HT-29 (cell line): ENCODE measurements around the gene SPINK2. TPM values are rescaled to one million over a fixed set of nuclear protein-coding genes. Genes with fewer than 3 reads are reported as not detected.

Experiments used
- DNase-seq: peaks from one replicate; pipeline ENCODE4 v3.0.0-alpha.2; 2015; ENCODE audit warnings: low spot score
- total RNA-seq: library from RNA; depleted of rRNA; stranded (reverse); fragments of >200 nt; shearing (Covaris generic); gene quantifications from 2 replicates; pipeline ENCODE4 v1.2.3, GENCODE V29; 2014

The SPINK2 gene
- total RNA-seq, 1 experiment from 2014 or later: not detected

DNA sequence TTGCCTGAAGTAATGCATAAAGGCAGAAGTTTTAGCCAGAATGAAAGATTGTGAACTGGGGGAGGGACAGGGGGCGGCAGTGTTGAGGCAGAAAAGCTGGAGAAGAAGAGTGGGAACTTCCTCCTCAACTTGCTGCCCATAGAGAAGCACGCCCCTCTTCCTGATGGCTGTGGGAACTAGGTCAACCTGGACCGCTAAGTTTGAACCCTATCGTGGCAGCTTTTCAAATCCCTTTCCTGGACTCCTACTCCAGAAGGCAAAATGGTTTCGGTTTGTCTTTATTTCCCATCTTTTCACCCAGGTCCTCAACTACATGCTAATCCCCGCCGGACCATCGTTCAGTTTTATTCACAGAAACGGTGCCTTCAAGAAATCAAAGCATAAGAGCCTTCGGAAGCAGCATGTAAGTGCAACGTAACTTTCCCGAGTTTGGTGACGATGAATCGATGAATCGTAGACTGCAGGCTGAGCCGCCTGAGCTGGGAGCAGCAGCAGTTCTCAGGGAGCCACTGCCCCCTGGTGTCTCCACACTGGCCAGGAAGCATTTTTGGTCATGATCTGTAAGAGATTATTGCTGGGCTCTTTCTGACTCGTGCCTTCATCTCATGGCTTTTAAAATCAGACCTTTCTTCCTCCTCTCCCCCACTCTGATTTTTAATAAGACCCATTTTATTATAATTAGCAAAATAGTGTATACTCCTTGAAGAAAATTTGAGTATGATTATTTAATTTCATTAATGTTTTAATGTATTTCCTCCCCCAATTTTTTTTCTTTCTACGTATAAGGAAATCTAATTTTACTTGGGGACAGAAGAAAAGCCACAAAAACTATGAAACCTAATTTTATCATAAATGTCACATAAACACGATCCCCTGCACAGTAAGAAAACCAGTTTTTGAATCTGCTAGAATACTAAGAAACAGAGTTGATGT is 21.4 kb downstream of the SPINK2 start:
- peak; percentile 91 for DNase-seq

DNA sequence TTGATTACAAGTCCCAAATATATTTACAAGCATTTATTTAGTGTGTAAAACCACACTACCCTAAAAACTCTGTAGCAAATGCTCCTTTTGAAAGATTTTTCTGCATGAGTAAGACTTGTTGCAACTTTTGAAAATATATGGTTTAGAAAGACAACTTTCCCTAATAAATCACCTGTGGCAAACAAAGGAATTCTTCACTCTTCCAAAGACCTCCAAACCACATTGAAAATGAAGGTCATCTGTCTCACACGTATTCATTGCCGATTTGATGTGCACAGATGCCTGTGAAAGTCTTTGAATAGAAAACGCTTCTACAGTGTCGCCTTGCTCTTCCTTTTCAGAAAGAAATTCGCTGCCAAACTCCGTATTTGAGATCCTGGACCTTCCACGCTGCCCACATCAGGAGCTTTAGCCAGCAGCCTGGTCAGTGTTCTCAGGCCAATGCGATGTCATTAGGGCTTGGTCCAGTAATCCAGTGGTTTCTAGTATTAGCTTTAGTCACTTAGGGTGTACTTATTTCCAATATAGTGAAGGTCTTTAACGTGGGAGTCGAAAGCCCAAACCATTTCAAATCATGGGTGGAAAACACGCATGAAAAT is 22.2 kb downstream of the SPINK2 start:
- DNase-seq: no peak

DNA sequence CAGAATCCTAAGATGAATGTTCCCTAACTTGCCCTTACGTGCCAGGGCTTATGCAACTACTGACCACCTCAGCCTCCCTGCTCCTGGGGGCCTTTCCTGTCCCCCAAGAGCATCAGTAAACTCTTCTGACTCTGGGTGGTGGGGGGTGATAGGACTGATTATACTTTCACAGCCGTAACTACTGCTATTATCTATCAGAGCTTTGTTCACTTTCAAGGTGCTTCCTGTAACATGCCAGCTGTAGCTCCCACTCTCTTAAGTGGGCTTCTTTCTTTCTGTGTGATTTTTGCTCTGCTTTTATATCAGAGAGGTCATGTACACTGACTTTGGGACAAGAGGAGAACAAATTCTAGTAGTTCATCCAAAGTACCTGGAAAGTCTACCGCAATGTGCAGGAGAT is 25.3 kb downstream of the SPINK2 start:
- no peak for DNase-seq

DNA sequence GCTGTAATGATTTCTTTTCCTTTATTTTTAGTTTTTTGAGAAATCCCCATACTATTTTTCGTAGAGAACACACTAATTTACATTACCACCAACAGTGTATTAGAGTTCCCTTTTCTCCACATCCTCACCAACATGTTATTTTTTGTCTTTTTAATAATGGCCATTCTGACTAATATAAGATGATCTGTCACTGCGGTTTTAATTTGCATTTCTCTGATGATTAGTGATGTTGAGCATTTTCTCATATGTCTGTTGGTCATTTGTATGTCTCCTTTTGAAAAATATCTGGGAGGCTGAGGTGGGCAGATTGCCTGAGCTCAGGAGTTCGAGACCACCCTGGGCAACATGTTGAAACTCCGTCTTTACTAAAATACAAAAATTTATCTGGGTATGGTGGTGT is 30.2 kb downstream of the SPINK2 start:
- DNase-seq: no peak

DNA sequence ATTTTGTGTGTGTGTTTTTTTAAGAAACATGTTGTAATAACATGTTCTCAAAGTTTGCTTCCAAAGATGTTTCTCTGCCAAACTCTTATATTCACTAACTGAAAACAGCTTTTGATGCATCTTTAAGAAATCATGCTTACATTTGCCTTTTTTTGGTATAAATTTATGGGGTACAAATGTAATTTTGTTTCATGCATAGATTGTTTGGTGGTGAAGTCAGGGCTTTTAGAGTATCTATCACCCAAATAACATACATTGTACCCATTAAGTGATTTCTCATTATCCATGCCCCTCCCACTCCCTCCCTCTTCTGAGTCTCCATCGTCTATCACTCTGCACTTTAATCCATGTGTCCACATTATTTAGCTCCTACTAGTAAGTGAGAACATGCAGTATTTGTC is 30.8 kb downstream of the SPINK2 start:
- no peak for DNase-seq

DNA sequence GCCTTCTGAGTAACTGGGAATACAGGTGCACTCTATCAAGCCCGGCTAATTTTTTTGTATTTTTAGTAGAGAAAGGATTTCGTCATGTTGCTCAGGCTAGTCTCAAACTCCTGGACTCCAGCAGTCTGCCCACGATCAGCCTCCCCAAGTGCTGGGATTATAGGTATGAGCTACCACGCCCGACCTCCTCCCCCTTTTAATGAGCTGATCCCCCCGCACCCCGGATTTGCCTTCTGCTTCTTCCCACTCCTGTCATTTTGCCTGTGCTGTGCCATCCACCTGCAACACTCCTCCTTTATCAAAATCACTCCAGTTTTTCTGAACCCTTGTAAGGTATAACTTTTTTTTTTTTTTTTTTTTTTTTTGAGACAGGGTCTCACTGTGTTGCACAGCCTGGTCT is 33.4 kb downstream of the SPINK2 start:
- DNase-seq: no peak

DNA sequence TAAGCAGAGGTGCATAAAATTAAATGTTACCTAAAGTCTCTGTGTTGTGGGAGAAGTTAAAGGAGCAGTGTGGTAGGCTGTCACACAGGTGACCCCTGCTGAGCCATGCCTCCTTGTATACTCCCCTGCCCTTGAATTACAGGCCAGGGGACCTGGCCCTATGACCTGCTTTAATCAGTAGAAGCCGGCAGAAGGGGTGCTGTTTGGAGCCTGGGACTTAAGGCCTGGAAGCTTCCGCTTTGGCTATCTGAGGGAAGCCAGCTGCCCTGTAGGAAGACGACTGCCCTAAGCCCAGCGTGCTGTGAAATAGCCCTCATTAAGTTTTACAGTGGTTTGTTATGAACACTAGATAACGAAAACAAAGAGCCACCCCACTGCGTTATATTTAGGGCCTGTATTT is 34.1 kb downstream of the SPINK2 start:
- no peak for DNase-seq

DNA sequence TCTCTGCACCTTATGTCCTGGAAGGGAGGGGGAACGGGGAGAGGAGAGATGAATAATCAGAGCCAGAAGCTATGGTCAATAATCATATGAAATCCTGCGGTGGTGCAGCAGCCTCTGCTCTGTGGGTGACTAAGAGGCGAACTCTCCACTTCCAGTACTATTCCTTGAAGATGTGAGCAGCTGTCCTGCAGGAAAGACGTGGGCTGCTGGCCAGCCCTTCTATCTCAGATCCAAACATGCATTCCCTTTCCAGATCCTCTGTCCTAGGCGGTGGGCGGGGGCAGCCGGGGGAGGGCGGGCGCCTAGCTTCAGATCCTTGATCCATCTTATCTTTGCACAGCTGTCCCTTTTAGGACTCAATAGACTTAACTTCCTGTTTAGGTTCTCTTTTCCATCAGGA is 34.5 kb downstream of the SPINK2 start:
- DNase-seq: no peak

DNA sequence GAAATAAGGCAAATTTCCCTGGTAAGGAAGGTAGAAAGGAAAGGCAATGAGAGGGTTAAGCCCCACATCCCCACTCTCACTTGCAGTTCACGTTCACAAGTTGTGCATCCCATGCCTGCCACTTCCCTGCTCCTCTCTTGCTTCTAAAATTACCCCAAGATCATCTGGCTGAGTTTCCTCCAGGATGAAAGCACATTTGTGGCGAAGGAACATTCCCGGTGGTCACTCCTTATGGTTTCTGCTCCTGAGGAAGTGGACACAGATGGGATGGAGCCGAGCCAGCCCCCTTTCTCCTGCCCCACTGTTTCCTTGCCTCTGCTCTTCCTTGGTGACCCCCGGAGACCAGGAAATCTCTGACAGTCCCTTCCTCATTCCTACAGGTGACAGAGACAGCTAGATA is 37.5 kb downstream of the SPINK2 start:
- DNase-seq: no peak

DNA sequence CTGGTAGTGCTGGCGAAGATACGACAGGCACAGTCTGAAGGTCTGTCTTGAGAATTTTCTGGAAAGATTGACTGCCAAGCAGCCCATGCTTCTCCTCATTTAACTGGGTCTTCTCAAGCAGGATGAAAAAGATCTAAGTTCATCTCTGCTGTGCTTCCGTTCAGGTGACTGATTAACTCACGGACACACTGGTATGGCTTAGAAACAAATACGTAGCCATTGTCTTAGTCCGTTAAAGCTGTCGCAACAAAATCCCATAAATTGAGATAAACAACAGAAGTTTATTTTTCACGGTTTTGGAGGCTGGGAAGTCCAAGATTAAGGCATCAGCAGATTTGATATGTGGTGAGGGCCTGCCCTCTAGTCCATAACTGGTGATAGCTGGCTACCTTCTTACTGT is 39.5 kb downstream of the SPINK2 start:
- no peak for DNase-seq

DNA sequence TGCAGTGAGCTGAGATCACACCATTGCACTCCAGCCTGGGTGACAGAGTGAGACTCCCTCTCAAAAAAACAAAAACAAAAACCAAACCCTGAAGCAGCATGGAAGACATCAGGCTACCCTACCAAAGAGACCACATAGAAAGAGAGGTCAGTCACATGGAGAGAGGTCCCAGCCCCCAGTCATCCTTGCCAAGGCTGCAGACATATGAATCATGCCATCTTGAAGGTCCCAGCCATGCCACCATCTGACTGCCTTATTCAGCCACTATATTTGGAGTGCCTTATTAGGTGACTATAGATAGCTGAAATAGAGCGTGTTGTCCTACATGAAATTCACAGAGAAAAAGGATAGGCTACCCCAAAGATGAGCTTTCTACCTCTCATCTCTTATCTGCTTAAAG is 48.2 kb downstream of the SPINK2 start:
- DNase-seq: no peak

DNA sequence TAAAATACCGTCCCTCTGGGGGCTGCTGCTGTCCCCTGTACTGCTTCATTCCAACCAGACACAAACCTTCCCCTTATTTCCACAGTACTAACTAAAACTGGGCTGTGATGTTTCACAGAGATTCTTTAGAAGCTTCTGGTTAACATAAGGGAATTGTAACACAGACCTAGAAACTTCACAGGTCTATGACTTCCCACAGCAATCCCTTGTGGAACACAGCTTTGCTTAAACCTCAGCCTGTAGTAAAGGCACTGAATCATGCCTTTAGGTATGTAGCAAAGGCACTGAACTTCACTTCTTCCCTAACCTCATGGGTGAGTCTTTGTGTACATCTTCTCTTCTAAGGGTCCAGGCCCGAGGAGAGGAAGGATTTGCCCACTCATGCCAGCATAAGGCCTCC is 49.4 kb downstream of the SPINK2 start:
- no peak for DNase-seq

DNA sequence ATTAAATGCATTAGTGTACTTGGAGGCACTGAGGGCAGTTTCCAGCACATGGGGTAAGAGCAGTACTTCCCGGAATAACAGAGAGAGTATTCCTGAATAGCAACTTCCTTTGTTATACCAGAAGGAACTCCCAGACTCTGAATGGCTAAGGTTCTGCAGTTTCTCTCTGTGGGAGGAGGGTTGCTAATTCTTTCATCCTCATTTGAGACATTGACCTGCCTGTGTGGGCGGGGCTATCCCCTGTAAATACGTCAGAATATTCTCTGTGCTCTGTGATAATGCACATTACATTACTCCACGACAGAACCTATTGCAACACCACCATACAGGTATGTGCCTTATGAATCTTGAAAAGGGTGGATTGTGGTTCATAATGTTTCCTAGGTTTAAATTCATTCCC is 52.7 kb downstream of the SPINK2 start:
- peak; percentile 20 for DNase-seq

DNA sequence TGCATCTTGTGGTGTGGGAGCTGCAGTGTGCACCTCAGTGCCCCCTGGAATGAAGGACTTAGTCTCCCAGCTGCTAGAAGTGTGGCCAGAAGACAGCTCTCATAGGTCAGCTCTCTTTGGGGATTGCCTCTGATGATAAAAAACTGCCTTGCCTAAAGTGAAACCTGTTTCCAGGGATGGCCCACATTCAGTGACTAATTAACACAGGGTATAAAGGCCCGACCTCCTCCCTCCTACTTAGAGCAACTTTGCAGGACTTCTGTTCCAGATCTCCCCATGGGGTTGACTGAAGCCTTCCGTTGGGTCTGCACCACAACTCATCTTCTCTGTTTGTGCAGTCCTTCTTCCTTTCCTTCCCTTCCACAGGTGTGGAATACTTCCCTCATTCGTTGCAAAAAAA is 53.2 kb downstream of the SPINK2 start:
- DNase-seq: no peak

DNA sequence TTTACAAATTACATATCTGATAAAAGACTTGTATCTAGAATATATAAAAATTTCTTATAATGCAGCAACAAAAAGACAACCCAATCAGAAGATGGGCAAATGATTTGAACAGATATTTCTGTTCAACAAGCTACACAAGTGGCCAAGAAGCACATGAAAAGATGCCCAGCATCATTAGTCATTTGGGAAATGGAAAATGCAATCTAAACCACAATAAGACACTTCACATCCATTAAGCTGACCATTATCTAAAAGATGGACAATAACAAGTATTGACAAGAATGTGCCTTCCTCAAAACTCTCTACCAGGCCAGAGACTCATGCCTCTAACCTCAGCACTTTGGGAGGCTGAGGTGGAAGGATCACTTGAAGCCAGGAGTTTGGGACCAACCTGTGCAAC is 53.9 kb downstream of the SPINK2 start:
- DNase-seq: no peak

DNA sequence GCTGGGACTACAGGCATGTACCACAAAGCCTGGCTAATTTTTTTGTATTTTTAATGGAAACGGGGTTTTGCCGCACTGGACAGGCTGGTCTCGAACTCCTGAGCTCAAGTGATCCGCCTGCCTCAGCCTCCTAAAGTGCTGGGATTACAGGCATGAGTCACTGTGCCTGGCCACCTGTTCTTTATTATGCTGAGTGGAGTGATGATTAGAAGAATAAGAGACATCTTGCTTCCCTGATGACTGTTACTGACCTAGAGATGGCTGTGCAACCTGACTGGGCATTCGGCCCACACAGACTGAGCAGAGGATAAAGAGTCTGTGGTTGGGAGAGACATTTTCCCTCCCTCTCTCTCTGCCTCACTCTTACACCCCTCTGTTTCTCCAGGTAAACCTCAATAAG is 56.7 kb downstream of the SPINK2 start:
- DNase-seq: no peak

DNA sequence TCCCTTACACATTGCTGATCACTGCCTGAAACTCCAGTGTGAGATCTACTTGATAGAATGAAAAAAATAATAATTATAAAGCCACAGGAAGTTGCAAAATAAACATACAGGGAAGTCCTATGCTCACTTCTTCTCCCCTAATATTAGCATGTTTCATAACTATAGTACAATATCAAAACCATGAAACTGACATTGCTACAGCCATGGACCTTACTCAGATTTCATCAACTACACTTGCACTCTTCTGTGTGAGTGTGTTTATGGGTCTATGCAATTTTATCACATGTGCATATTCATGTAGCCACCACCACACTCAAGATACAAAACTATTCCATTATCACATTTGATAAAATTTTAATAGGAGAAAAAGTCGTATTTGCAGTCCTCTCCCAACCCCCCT is 57.3 kb downstream of the SPINK2 start:
- DNase-seq: no peak

DNA sequence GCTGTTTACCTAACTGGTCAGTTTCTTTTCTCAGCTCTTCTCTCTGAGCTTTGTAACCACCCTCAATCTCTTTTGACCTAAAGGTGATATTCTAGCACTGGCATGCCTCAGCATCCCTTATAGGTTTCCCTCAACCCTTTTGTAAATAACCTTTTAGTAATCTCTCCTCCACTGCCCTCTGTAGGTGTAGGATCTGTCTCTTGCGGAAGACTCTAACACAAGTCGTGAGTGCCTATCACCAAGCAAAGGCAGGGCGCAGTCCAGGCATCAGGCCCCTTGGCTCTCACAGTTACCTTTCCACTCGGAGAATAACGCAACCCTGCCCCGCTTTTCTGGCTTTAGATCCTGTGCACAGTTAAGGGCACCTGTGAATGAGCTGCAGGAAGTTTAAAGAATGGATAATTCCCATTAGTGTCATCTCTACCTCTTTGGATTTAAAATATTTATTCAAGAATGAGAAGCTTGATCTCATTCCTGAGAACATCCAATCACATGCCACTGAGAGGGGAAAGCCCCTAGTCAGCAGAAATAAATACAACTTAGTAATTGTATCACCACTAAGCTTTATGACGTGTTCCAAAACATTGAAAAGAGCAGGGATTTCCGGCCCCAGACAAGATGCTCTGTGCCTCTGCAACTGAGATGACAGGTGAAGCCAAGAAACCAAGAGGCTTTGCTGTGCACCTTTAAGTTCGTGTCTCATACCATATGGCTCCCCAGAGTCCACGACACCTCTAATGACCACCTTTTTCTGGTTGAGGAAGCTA is 58.8 kb downstream of the SPINK2 start:
- peak; percentile 36 for DNase-seq

DNA sequence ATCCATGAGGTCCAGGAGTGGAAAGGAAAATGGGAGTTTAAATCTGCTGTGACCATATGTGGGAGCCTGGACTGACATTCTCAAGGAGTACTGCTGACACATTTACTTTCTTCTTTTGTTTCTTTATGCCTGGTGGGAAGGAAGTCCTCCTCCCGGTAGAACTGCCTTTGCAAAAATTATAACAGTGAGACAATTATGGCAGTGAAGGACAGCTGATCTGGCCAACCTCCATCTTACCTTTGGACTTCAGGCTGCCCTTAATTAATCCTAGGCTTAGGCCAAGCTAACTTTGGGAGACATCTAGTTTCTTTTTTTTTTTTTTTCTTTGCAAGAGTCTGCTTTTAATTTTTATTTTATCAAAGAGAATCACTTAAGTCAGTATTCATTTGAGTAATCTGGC is 61.3 kb downstream of the SPINK2 start:
- DNase-seq: no peak
